HG03280 (cell line): ENCODE data around the gene CCDC39.
A peak's percentile ranks its signal among the peaks of the same experiment; 100 is the strongest.

Experiments
- ATAC-seq: cut with Tn5 transposase; IDR thresholded peaks from one replicate; pipeline ENCODE4 v1.9.1; 2021; ENCODE audit warnings: mild to moderate bottlenecking, moderate library complexity; ENCODE audit not compliant: unreplicated experiment

Gene CCDC39

DNA sequence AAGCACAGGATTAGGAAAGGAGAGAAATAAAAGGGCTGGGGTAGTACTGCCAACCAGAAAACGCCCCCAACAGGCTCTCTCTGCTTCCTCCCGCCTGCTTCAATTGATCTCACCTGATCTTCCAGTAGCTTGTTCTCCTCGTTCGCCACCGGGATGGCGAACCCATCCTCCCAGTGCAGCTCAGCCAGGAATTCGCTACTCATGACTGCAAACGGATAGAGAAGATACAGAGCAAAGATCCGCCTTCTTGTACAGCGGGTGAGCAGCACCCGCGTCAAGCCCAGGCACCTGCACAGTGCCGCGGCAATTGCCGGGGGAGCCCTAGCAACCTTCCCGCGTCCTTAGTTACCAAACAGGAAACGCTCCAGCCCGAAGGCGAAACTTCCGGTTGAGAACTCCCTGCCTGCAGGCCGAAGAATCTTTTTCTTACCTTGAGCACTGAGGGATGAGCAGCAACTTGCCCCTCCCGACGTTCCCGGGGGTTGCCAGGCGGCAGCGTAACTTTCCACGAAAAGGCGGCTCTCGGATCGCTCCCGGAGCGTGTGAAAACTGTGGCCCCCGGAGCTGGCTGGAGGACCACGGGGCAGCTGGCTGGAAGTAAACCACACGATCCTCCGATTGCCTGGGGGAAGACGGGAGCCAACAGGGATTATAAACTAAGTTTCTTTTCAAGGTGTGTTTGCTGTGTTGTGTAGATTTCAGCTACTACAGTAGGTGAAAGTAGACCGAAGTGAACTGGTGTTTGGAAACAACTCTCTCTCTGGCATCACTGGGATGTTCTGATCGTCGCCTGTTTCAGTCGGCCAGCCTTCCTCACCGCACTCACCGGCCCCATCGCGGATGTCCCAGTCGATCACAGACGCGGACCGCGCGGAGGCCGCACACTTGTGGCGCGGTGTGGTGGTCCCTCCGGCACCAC lies at the start of gene CCDC39:
Gene CCDC39 (minus strand): TSS at position 312 of the 919 bp plus-strand sequence. CDS start 109 bp downstream, at position 203.
- peak; percentile 92 for ATAC-seq

DNA sequence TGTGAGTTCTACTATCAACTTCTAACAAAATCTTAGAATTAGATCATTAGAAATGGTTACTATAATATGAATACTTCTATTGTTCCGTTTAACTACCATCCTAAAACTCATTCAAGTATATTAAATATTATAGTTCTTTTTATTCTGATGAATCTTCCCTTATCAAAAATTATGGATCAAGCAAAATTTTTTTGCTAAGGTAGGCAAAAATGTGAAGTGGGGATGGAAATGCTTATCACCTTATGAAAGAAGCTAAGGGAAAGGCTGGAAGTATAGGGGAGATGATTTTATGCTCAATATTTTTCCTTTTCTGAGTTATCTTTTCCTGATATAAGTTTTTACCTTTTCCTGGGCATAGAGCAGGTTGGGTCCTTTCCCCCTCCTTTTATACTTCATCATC lies 40.7 kb upstream of the CCDC39 start:
- ATAC-seq: no peak

DNA sequence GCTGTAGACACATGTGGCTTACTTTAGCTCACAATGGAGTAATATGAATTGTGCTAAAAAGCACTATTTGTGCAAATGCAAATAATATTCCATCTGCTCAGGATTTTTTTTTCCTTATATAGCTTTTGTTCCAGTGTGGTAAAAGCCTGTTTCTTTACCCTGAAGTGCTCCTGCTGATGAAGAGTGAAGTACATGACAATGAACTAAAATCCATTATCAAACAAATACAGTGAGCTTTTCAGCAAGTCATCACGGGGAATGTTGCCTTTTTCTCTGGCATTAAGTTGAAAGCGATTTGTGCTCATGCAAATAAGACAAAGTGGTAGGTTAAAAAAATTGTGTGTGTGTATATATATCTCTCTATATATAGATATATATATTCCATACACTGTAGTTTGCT lies 28.6 kb upstream of the CCDC39 start:
- no peak for ATAC-seq

DNA sequence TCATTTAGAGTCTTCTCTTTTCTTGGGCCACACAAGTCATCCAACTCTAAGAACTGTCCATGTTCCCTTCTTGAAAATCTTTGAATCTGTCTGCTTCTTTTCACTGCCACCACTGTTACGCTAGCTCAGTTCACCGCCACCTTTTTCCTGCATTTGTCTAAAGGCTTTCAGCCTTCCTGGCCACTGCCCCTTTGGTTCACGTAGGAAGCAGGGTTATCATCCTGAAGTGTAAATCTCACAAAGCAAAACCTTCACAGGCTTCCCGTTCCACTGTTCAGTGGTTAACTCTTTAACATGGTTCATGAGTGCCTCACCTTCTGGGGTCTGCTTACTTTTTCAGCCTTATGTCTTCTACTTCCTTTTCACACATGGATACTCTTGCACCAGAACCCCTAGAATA lies 26.3 kb upstream of the CCDC39 start:
- no peak for ATAC-seq

DNA sequence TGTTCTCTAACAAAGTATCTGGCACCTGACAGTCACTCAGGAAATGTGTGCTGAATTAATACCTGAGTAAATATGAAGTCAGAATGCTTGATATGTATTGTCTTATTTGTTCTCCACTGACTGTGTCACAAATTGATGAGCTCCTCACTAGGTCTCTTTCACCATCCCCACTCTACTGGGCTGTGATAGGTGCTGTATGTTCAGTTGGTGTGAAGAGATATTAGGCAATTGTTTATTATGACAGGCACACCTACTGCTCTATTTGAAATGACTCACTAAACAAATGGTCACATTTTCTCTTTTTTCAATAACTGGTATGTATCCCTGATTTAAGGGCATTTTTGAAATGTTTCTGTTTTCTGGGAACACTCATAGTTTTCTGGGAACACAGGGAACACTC lies 25.2 kb upstream of the CCDC39 start:
- no peak for ATAC-seq

DNA sequence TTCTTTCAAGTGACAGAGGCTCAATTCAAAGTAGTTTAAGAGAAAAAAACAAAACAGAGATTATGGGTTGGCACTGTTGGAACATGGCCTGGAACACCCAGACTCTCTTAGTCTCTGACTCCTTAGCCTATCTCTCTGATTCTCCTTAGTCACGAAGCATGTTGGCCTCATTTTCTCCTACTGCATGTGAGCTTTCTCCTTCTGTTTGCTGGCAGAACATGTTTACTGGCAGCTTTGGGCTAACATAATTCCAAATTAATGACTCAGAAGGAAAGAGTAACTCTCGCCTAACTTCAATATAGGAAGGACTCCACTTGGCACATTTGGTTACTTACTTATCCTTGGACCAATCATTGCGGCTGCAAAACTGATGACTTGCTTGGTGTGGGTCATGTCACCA lies 21.7 kb upstream of the CCDC39 start:
- ATAC-seq: no peak

DNA sequence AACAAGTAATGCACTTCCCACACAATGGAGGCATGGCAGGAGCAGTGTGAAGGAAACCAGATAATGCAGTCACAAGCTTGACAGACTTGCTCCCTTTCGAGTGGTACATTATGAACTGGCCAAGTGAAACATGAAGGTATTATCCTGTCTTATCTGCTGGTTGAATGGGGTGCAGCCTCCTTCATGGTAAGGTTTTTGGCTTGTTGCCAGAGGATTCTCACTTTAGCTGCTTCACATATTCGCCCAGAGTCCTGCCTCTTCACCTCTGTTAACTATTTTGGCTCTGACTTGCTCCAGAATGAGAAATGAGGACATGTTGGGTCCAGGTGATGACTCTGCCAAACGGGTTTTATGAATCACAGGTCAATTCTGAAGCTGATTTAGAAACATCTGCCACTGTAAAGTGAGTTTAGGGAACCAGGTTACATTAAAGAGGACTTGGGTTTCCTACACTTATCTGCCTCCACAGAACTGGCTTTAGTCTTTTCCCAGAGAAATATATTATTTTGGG lies 19.5 kb upstream of the CCDC39 start:
- no peak for ATAC-seq

DNA sequence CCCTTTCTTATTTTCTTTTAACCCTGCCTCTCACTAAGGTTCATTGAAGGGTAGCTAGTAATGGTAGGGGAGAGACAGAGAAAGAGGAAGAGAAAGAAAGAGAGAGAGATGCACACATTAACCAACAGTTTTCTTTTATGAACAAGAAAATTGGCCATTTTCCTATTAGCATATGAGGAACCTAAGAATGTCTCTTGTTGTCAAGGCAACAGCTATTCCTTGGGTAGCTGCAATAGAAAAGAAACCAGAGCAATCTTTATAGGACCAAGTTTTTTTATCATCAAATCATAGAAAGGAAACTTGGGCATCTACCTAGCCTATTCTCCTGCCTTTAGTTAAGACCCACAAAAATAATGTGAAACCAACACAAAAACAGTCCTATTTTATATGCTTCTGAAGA lies 15.0 kb upstream of the CCDC39 start:
- ATAC-seq: no peak

DNA sequence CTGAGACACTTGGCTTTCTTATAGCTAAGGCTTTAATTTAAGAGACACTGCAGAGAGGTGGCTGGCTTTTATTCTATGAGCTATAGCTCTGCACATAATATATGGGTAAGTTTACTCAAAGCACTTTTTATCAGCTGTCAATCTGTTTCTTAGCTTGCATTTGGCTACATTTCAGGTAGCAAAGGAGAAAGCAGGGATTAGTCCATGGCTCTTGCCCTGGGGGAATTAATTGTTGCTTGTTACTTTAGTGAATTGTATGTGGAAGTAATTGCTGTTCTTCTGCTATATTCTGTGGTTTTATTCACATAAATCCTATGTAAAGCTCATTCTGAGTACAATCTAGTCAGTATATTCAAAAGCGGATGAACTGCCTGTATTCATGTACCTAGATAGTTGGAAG lies 14.4 kb upstream of the CCDC39 start:
- ATAC-seq: no peak

DNA sequence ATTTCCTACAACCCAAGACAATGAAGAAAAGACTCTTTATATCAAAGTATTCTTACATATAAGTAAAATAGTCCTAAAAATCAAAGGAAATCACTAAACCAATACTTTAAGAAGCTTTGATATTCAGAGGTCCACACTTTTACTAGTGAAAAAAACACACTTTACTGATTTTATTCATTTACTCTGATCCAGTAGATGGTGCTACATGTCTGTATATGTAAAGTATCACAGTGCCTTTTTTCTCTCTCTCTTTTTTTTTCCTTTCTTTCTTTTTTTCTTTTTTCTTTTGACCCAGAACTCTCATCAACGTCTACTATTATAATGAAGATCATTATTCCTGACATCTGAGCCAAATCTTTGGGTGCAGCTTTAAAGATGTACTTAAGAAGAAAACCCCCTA lies 10.8 kb upstream of the CCDC39 start:
- ATAC-seq: no peak

DNA sequence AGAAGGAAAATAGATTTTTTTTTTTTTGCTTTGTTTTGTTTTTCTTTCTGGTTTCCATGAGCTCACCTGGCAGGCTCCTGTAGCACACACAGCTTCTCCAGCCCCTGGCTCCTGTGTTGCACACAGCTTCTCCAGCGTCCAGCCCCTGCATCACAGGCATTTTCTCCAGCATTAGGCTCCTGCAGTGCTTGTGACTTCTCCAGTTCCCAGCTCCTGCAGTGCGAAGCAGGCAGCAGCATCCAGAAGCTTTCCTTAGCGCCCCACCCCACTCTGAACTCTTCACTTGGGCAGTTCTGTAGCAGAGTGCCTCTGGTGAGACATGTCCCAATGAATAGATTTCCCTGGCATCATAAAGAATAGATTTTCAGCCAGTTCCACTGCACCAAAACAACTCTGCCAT lies 5.5 kb upstream of the CCDC39 start:
- ATAC-seq: no peak

DNA sequence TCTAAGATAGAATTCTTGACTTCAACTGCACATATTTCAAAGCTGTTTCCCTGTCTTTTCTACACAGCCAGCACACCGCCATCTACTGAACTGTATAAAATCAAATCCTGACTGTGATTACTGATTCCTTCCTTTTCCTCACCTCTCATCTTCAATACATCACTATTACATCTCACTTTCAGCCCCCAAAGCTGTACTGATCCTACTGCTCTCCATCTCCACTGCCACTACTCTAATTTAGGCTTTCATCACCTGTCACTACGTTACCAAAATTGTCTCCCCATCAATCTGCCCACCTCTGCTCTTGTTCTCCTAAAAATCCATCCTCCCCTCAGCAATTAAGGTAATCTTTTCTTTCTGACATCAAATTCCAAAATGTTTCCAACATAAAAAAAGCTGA lies 4.5 kb upstream of the CCDC39 start:
- no peak for ATAC-seq

DNA sequence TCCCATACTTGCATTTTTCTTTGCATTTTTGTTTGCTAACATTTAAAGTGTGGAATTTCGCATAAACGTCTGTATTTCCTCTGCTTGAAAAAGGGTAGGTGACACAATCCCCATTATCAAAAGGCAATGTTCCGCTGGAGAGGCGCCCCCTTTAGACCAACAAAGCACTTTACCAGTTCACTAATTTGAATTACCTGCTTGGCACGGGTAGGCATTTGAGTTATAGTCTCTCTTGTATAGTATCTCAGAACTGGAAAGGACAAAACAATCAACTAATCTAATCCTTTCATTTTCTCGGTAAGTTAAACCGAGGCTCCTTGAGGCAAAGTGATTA lies 775 bp upstream of the CCDC39 start:
- peak; percentile 42 for ATAC-seq

DNA sequence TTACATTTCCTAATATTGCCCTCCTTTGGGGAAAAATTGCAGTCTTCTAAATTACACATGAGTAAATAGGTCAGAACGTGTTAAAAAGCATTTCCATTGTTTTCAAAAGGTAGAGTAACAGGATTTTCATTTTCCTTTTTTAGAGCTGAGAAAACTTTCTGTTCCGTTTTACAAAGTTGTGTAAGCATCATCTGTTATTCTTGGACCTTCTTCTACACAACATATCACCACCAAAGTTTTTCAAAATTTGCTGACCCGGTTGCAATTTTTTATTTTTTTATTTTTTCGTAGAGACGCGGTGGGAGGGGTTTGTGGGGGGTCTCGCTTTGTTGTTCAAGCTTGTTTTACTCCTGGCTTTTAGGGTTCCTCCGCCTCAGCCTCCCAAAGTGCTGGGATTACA lies 1.1 kb downstream of the CCDC39 start:
- no peak for ATAC-seq

DNA sequence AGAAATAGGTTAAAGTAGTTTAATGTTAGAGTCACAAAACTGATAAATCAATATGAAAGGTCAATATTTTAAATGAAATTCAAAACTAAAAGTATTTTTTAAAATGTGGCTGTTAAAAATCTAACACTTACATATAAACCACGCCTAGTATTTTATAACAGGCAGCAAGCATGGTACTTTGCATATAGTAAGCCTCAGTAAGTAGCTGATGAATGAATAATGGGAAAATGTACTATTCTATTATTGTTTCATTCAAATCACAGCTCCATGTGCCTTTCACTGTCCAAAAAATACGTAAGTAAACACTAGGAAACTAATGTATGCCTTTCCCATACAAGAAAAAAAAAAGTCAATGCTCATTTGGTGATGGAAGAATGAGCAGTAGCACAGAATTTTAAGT lies 17.8 kb downstream of the CCDC39 start:
- no peak for ATAC-seq

DNA sequence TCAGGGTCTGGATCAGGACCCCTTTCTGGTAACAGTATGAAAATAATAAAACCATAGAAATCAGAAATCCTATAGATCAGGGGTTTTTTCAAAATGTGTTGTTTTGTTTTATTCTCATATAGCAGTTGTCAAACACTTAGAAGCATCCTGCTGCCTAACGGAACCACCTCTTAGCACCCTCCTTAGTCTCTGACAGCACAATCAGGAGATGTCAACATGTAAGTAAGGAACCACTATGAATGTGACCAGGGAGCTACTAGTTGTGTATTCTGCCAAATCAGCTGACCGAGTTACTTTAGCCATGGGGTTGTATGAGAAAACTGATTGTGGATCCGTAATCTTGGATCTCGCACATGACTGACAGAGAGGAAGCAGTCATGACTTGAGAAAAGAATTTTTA lies 22.2 kb downstream of the CCDC39 start:
- ATAC-seq: no peak

DNA sequence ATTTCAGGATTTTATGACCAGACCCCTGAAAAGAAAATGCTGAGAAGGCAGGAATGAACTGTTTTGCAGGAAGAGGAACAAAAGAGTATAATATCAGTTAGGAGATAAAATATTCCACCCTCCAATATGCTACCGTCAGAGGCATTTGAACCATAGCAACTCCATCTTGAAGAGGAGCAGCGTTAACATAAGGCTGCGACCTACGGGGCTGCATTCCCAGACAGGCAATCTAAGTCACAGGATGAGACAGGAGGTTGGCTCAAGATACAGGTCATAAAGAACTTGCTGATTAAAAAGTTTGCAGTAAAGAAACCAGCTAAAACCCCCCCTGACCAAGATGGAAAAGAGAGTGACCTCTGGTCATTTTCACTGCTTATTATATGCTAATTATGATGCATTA lies 22.9 kb downstream of the CCDC39 start:
- ATAC-seq: no peak

DNA sequence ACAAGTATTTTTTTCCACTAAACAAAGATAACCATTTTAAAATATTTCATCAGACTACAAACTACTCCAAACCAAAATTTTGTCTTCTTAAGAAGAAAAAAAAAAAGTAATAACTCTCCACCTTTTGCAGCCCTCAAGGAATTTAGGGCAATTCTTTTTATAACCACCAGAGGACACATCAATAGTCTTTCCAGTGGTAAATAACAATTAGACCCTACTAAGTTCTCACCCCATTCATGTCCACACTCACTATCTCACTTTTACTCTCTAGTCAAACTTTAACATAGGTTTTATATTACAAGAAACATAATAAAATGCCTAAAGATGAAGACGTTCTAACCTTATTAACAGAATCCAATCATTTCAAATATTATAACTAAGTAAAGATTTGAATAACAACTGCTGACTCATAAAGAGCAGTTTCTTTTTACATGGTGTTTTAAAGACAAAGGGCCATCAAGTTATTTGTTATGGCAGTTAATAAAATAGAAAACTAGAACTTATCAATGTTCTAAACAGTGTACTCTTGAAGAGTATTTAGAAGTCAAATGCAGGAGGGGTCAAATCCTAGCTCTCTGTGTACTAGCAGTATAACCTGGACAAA lies 33.0 kb downstream of the CCDC39 start:
- ATAC-seq: peak; percentile 58

DNA sequence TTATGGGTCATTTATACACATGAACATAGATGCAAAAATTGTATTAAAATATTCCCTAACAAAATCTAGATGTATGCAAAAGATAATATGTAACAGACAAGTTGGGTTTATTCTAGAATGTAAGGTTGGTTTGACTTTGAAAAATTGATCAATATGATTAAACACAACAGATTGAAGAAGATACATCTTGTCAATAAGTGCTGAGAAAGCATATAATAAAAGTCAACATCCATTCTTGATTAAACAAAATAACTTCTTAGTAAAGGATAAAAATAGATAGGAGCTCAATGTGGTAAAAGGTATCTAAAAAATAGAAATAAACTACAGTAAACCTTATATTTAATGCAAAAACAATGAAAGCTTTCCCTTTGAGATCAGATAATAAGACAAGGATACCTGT lies 38.3 kb downstream of the CCDC39 start:
- no peak for ATAC-seq

DNA sequence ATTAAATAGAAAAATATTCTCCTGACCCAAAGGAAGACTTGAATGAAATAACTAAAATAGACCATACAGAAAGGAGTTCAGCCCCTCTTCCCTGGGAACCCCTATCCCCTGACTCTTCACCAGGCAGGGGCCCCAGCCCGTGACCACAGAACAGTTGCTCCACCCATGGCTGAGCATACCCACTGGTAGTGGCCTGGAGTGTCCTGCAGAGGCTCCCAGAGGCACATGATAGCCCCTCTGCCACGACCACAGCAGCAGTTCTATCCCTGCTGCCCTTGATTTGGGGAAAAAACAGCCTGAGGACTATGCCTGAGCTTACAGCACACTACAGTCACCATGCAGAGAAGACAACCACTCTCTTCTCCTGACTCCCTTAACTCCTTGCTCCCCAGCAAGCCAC lies 45.6 kb downstream of the CCDC39 start:
- ATAC-seq: no peak

DNA sequence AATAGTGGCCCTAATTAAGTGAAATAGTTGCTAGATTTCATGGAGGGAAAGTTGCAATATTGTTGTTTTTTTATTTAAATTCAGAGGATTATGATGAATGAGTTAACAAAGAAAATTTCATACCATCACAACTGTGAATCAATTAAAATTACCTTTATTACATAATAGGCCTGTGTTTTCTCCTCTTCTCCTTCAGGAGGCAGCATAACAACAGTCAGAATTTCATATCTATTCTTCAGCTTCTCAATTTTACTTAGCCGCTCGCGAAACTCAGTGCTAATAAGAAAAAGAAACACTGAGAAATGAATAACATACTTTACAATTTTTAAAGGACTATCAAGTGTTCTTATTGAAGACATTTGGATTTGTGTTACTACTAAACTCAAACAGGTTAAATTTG lies 48.0 kb downstream of the CCDC39 start:
- no peak for ATAC-seq

DNA sequence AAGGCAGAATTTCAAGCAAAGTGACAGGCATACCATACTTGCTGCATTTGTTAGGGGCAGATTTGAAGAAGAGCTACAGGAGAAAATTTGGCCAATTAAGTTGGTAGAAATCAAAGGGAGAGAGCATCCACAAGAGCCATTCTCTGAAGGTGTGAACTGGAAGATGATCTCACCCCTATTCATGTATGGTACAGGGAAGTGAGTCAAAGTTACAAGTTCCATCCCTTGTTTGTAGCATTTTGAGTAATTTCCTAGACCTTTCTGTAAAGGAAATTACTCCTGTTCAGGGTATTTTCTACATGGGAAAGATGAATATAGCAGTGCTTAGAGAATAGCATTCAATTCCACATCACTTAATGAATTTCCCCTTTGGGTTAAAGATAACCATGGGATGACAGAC lies 48.9 kb downstream of the CCDC39 start:
- no peak for ATAC-seq
